Measurements from ENCODE around the gene SGMS1.

GRCh38 chr10:50431791-50432190 is 192.0 kb downstream of the SGMS1 start:
- no peak for TF ChIP-seq JUND (IDR thresholded peaks at IDR 0.05)
- no peak for TF ChIP-seq CTCF (IDR thresholded peaks at IDR 0.05)
- TF ChIP-seq MAX (IDR thresholded peaks at IDR 0.05; ENCODE audit: low read depth) = no peak
- TF ChIP-seq, protein P1, sequence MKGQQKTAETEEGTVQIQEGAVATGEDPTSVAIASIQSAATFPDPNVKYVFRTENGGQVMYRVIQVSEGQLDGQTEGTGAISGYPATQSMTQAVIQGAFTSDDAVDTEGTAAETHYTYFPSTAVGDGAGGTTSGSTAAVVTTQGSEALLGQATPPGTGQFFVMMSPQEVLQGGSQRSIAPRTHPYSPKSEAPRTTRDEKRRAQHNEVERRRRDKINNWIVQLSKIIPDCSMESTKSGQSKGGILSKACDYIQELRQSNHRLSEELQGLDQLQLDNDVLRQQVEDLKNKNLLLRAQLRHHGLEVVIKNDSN (IDR thresholded peaks at IDR 0.05; ENCODE audit: borderline replicate concordance, low read depth) = no peak
- TF ChIP-seq GABPA (IDR thresholded peaks at IDR 0.05; ENCODE audit: low read depth) = no peak
- no peak for TF ChIP-seq TCF12 (IDR thresholded peaks at IDR 0.05)
- no peak for TF ChIP-seq EZH2phosphoT487 (IDR thresholded peaks at IDR 0.05; ENCODE audit: borderline replicate concordance, low read depth)
- TF ChIP-seq, protein P2, sequence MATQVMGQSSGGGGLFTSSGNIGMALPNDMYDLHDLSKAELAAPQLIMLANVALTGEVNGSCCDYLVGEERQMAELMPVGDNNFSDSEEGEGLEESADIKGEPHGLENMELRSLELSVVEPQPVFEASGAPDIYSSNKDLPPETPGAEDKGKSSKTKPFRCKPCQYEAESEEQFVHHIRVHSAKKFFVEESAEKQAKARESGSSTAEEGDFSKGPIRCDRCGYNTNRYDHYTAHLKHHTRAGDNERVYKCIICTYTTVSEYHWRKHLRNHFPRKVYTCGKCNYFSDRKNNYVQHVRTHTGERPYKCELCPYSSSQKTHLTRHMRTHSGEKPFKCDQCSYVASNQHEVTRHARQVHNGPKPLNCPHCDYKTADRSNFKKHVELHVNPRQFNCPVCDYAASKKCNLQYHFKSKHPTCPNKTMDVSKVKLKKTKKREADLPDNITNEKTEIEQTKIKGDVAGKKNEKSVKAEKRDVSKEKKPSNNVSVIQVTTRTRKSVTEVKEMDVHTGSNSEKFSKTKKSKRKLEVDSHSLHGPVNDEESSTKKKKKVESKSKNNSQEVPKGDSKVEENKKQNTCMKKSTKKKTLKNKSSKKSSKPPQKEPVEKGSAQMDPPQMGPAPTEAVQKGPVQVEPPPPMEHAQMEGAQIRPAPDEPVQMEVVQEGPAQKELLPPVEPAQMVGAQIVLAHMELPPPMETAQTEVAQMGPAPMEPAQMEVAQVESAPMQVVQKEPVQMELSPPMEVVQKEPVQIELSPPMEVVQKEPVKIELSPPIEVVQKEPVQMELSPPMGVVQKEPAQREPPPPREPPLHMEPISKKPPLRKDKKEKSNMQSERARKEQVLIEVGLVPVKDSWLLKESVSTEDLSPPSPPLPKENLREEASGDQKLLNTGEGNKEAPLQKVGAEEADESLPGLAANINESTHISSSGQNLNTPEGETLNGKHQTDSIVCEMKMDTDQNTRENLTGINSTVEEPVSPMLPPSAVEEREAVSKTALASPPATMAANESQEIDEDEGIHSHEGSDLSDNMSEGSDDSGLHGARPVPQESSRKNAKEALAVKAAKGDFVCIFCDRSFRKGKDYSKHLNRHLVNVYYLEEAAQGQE (IDR thresholded peaks at IDR 0.05; ENCODE audit: low read depth, low read length) = no peak
- no peak for TF ChIP-seq TEAD4 (IDR thresholded peaks at IDR 0.05; ENCODE audit: borderline replicate concordance, insufficient read depth)
